WTC11 (cell line): ENCODE measurements around the gene LLGL1. TPM values are rescaled to one million over a fixed set of nuclear protein-coding genes. Genes with fewer than 3 reads are reported as not detected.
"Not testable (repeated sequence)": the region's sequence is repeated elsewhere in the genome, so short reads cannot be mapped to it uniquely, and the experiment has no call there.

Source experiments
- ATAC-seq: fragments of 200-7000 bp; cut with Tn5 transposase; 2 replicates; pipeline ENCODE4 v1.10.0; 2021; ENCODE audit warnings: mild to moderate bottlenecking, moderate library complexity
- CTCF ChIA-PET: fragments of 300-600 bp; sonication (Branson Sonifier 250); formaldehyde crosslinking; loops from one replicate; lab custom pipeline; 2021; ENCODE audit warnings: antibody characterized with exemption; lab: Charles Lee
- POLR2A ChIA-PET: fragments of 350-600 bp; sonication (Branson Sonifier 250); formaldehyde crosslinking; loops from one replicate; lab custom pipeline; 2021; ENCODE audit warnings: antibody characterized with exemption; lab: Charles Lee
- DNase-seq: peaks from one replicate; pipeline ENCODE4 v3.0.0; 2021; ENCODE audit warnings: low spot score
- H3K27ac Mint-ChIP-seq: 2 replicates; pipeline ENCODE4 v1.8.0; 2021; ENCODE audit warnings: mixed read lengths
- H3K27me3 Mint-ChIP-seq: 2 replicates; pipeline ENCODE4 v1.8.0; 2021; ENCODE audit warnings: low read depth, mild to moderate bottlenecking, moderate library complexity, mixed read lengths
- H3K36me3 Mint-ChIP-seq: 2 replicates; pipeline ENCODE4 v1.8.0; 2021; ENCODE audit warnings: mixed read lengths
- H3K4me1 Mint-ChIP-seq: 2 replicates; pipeline ENCODE4 v1.8.0; 2022; ENCODE audit warnings: mixed read lengths
- H3K4me3 Mint-ChIP-seq: 2 replicates; pipeline ENCODE4 v1.8.0; 2021; ENCODE audit warnings: mild to moderate bottlenecking, moderate library complexity, mixed read lengths
- H3K9me3 Mint-ChIP-seq: 2 replicates; pipeline ENCODE4 v1.8.0; 2021; ENCODE audit warnings: mixed read lengths
- ATF1 ChIP-seq: sonication (generic); formaldehyde crosslinking; IDR thresholded peaks from 2 replicates; pipeline ENCODE4 v1.8.1; 2023; ENCODE audit warnings: mild to moderate bottlenecking, moderate library complexity, missing genetic modification reagents
- ATF2 ChIP-seq: sonication (generic); formaldehyde crosslinking; IDR thresholded peaks from 2 replicates; pipeline ENCODE4 v1.8.1; 2022; ENCODE audit warnings: low read depth, missing genetic modification reagents, borderline replicate concordance
- CREM ChIP-seq: sonication (generic); formaldehyde crosslinking; IDR thresholded peaks from 2 replicates; pipeline ENCODE4 v1.8.1; 2022; ENCODE audit warnings: mild to moderate bottlenecking, missing genetic modification reagents, moderate library complexity
- CTCF ChIP-seq: fragments of 200-600 bp; IDR thresholded peaks from 2 replicates; pipeline ENCODE4 v1.8.0; 2022; ENCODE audit warnings: antibody characterized with exemption
- ETV6 ChIP-seq: sonication (generic); formaldehyde crosslinking; IDR thresholded peaks from 2 replicates; pipeline ENCODE4 v1.8.1; 2022; ENCODE audit warnings: mild to moderate bottlenecking, missing genetic modification reagents
- GTF2I ChIP-seq: fragments of 250-450 bp; sonication (Bioruptor Pico); conservative IDR thresholded peaks from 2 replicates; pipeline ENCODE4 v1.4.0; 2021; ENCODE audit warnings: mild to moderate bottlenecking
- HMGA2 ChIP-seq: fragments of 250-450 bp; sonication (Bioruptor Pico); IDR thresholded peaks from 2 replicates; pipeline ENCODE4 v1.4.0; 2021; ENCODE audit warnings: mild to moderate bottlenecking, moderate library complexity
- MLX ChIP-seq: sonication (generic); formaldehyde crosslinking; IDR thresholded peaks from 2 replicates; pipeline ENCODE4 v1.8.1; 2023; ENCODE audit warnings: mild to moderate bottlenecking, missing genetic modification reagents, moderate library complexity
- SMAD4 ChIP-seq: sonication (generic); formaldehyde crosslinking; IDR thresholded peaks from 2 replicates; pipeline ENCODE4 v1.8.0; 2022; ENCODE audit warnings: mild to moderate bottlenecking, missing genetic modification reagents
- STAT6 ChIP-seq: sonication (generic); formaldehyde crosslinking; conservative IDR thresholded peaks from 2 replicates; pipeline ENCODE4 v1.8.1; 2023; ENCODE audit warnings: mild to moderate bottlenecking, low read depth, missing genetic modification reagents, moderate library complexity
- ZNF232 ChIP-seq: sonication (generic); formaldehyde crosslinking; IDR thresholded peaks from 2 replicates; pipeline ENCODE4 v1.8.0; 2022; ENCODE audit warnings: mild to moderate bottlenecking, missing genetic modification reagents
- total RNA-seq: library from RNA; stranded (reverse); gene quantifications from 3 replicates; pipeline ENCODE4 v1.2.3, GENCODE V29; 2021

LLGL1 gene
- total RNA-seq, 1 experiment from 2014 or later, result 87.8 TPM

- peaks cover 2% of the 10 kb centered on the region; the same call in 1 of the 2 replicates for H3K4me1 Mint-ChIP-seq
- peak overlapping the region; percentile 33 for H3K27ac Mint-ChIP-seq
These were observed 11.7 kb upstream of the LLGL1 start for GRCh38 chr17:18213666-18214270.

GRCh38 chr17:18216906-18217305 lies 8.5 kb upstream of the LLGL1 start:
- H3K4me3 Mint-ChIP-seq, H3K9me3 Mint-ChIP-seq, H3K27me3 Mint-ChIP-seq, ATAC-seq, H3K36me3 Mint-ChIP-seq, DNase-seq, H3K27ac Mint-ChIP-seq, H3K4me1 Mint-ChIP-seq: not testable (repeated sequence)
- POLR2A ChIA-PET, result interaction anchor here (0.5 kb wide), 1 partner anchor 230 kb away, joined by 3 read pairs; no protein-coding TSS in a partner anchor
- CTCF ChIA-PET, result interaction anchor here (0.7 to 4.5 kb wide), 15 partner anchors 15 to 393 kb away, joined by 3 to 38 read pairs (median 4); partner anchors contain the start of gene ALKBH5

More at GRCh38 chr17:18213666-18214270, 11.7 kb upstream of the LLGL1 start:
- ChIA-PET POLR2A (no interaction called here), CTCF (interaction anchor here (0.6 to 2.0 kb wide), 2 partner anchors 73 to 1268 kb away, joined by 3 to 4 read pairs; no protein-coding TSS in a partner anchor)
- Mint-ChIP-seq H3K36me3 (peaks cover 14% of the 10 kb centered on the region), H3K9me3 (no peaks in the 10 kb centered on the region), H3K27me3 (no peaks in the 10 kb centered on the region), H3K4me3 (no peak overlapping the region)
- ATAC-seq (no peak), DNase-seq (no peak)
- no peak for TF ChIP-seq GTF2I
- TF ChIP-seq SMAD4 (CRISPR knock-in tag), result no peak
- TF ChIP-seq ZNF232 (CRISPR knock-in tag), result no peak
- TF ChIP-seq ETV6 (CRISPR knock-in tag), result no peak
- TF ChIP-seq HMGA2 (CRISPR knock-in tag), result no peak
- no peak for TF ChIP-seq STAT6 (CRISPR knock-in tag)

GRCh38 chr17:18217412-18218015 lies 7.9 kb upstream of the LLGL1 start:
- DNase-seq (peak; percentile 91), ATAC-seq (peak; percentile 95)
- no peak overlapping the region for H3K4me3 Mint-ChIP-seq
- H3K27ac Mint-ChIP-seq, result no peak overlapping the region
- CTCF ChIA-PET, result interaction anchor here (0.5 to 4.5 kb wide), 25 partner anchors 8 to 392 kb away, joined by 3 to 38 read pairs (median 4); partner anchors contain the start of genes ALKBH5, FLII, LLGL1 and SHMT1
- H3K9me3 Mint-ChIP-seq, result no peaks in the 10 kb centered on the region
- no peaks in the 10 kb centered on the region for H3K27me3 Mint-ChIP-seq
- TF ChIP-seq MLX (CRISPR knock-in tag) (no peak), CREM (CRISPR knock-in tag) (no peak), CTCF (peak; percentile 79), ATF2 (CRISPR knock-in tag) (no peak), ATF1 (no peak)
- H3K4me1 Mint-ChIP-seq, result peaks cover 7% of the 10 kb centered on the region
- H3K36me3 Mint-ChIP-seq, result no peaks in the 10 kb centered on the region
- POLR2A ChIA-PET, result interaction anchor here (0.6 kb wide), 1 partner anchor 64 kb away, joined by 12 read pairs; no protein-coding TSS in a partner anchor
